T47D (cell line): ENCODE measurements around the gene ISM1.

Source experiments
- DNase-seq, 2 experiments: peaks; one replicate each; pipeline versions ENCODE4 v3.0.0 to v3.0.0-alpha.2; 2011 to 2012; ENCODE audit warnings: low read depth in 1 of 2, low spot score in 1 of 2
- JUND ChIP-seq: IDR thresholded peaks from 2 replicates; pipeline ENCODE4 v1.6.1; 2012; ENCODE audit warnings: low read depth
- in situ Hi-C: cut with HindIII; loops from 2 replicates; pipeline ENCODE4 v1.10.0; 2016; ENCODE audit warnings: low sequenced_read_pairs, low pct_unique_long_range_greater_than_20kb

Gene ISM1

GRCh38 chr20:13341737-13342393, 120.8 kb downstream of the ISM1 start:
- TF ChIP-seq JUND, result no peak
- in situ Hi-C loops, result no loop called here
- no peak for DNase-seq

GRCh38 chr20:13342469-13343242, 121.6 kb downstream of the ISM1 start:
- in situ Hi-C loops, result no loop called here
- TF ChIP-seq JUND, result no peak
- no peak for DNase-seq

- in situ Hi-C loops, result no loop called here
Measured at GRCh38 chr20:13344671-13345070, 123.6 kb downstream of the ISM1 start.

GRCh38 chr20:13348311-13349234, 127.5 kb downstream of the ISM1 start:
- in situ Hi-C loops, result no loop called here
- TF ChIP-seq JUND, result no peak
- DNase-seq, result no peak

More at GRCh38 chr20:13344671-13345070, 123.6 kb downstream of the ISM1 start:
- no peak for DNase-seq
- no peak for TF ChIP-seq JUND

- DNase-seq, result no peak
- no peak for TF ChIP-seq JUND
- in situ Hi-C loops, result no loop called here
Measured at GRCh38 chr20:13349235-13349604, 128.1 kb downstream of the ISM1 start.
